ENCODE data around the gene GRIN3A.
"Not testable (repeated sequence)": the region's sequence is repeated elsewhere in the genome, so short reads cannot be mapped to it uniquely, and the experiment has no call there.

Gene GRIN3A

DNA sequence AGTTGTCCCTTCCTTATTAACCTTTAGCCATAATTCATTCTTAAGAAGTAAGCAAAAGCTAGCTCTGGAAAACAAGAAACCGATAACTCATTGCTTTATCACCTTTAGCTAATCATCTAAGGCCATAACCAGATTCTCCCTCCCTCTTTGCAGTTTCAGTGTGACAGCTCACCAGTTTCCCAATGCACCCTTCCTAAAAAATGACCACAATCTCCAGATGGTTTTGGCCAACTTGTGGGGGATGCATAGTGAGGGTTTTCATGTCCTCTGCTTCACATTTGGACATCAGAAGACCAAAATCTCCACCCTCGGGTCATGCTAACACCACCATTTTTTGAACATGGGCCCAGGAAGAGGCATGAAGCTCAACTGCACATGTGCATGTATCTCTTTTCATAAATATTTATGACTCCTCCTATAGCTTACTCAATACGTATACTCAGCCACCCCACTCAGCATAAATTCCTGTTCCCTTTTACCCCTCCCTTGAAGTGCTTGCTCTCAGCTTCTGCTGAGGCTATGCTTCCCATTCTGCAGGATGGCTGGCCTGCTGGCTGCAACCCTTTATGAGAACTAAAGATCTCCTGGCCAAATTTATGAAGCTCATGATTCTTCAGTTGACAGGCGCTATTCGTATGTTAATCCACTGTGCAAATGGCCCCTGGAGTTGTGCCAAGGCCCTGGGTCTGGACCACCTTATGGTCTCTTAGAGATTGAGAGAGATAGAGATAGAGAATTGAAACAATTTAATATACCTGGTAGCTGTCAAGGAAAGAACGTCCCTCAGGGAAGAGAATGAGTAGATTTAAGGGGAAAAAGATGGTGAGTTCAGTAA, 158.5 kb downstream of the GRIN3A start:
- no peak for DNase-seq (ENCODE audit: low read depth, low spot score)

DNA sequence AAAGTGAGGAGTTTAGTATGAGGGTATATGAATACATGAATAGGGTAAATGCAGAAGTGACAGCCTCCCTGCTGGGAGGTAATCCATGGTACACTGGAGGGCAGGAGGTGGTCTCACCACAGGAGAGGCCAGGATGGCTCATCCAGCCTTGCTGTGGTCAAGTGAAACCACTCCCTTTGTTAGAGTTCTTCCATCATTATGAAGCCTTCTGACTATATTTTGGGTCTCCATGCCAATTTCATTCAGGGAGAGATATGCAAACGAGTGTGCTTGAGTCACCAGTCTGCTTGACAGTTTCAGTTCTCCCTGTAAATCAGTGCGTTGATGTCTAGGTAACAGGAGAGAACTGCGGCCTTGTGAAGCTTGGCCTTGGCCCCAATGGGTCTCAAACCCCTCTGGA, 160.1 kb downstream of the GRIN3A start:
- no peak for DNase-seq (ENCODE audit: low read depth, low spot score)

GRCh38 chr9:101574731-101575333, 163.6 kb downstream of the GRIN3A start:
- DNase-seq (ENCODE audit: low read depth, low spot score), result no peak

DNA sequence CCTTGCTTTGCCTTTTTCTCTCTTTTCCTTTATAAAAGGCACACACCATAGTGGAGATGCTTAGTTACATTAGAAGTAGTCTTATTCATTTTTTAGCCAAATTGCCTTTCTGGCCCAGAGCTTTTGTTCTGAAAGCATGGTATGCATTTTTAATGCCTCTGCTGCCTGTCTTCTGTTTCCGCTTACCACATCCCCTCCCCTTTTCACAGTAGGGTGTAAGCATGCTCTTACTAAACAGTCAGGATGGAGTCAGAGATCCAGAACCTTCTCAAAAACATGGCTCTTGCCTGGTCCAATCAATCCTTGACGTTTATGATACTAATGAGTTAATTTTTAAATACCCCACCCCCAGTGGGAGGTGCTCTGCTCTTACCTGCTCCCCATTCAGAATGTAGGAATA, 166.1 kb downstream of the GRIN3A start:
- DNase-seq (ENCODE audit: low read depth, low spot score), result peak; percentile 15

DNA sequence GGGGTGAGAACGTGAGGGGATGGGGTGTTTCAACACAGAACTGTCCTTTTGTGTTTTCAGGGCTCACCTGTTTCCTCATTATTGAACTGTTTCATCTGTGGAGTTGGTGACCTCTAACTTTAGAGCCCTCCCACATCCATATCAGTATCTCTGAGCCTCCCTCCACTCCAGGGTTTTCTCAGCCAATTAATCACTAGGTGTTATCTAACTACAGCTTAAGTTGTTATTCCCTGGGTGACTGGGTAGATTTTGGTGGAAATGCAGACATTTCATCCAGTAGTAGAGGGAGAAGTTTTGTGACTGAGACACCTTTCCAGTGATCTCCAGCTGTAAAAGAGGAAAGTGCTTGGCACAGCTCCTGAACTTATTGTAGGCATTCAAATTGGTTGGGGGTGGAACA, 167.3 kb downstream of the GRIN3A start:
- DNase-seq (ENCODE audit: low read depth, low spot score), result no peak

GRCh38 chr9:101569741-101570501, 168.5 kb downstream of the GRIN3A start:
- no peak for DNase-seq (ENCODE audit: low read depth, low spot score)

GRCh38 chr9:101567725-101568350, 170.6 kb downstream of the GRIN3A start:
- DNase-seq (ENCODE audit: low read depth, low spot score), result no peak

- DNase-seq (ENCODE audit: low read depth, low spot score), result no peak
Observed at GRCh38 chr9:101566904-101567724, 171.3 kb downstream of the GRIN3A start.

- no peak for DNase-seq (ENCODE audit: low read depth, low spot score)
Observed at GRCh38 chr9:101564252-101564651, 174.2 kb downstream of the GRIN3A start.

GRCh38 chr9:101562966-101563365, 175.5 kb downstream of the GRIN3A start:
- DNase-seq (ENCODE audit: low read depth, low spot score), result no peak

DNA sequence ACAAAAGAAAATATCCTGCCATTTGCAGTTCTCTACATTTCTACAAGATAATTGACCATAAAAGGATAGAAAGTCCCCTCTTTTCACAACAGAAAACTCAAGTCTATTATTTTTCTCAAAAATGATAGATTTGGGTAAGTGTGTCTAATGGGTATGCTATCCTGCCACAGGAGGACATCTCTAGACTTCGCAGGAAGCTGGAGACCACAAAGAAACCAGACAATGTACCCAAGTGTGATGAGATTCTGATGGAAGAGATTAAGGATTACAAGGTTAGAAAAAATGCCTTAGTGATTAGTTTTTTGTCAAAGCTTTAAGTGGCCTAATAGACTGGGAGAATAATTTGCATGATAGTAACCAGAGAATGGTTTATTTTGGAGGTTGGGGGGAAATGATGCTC, 176.7 kb downstream of the GRIN3A start:
- no peak for DNase-seq (ENCODE audit: low read depth, low spot score)

- not testable (repeated sequence) for DNase-seq (ENCODE audit: low read depth, low spot score)
Observed at GRCh38 chr9:101549472-101550098, 188.9 kb downstream of the GRIN3A start.

- DNase-seq (ENCODE audit: low read depth, low spot score), result no peak
Observed at GRCh38 chr9:101543098-101543735, 195.2 kb downstream of the GRIN3A start.

GRCh38 chr9:101540069-101540468, 198.4 kb downstream of the GRIN3A start:
- DNase-seq (ENCODE audit: low read depth, low spot score), result no peak

- DNase-seq (ENCODE audit: low read depth, low spot score), result no peak
Observed at GRCh38 chr9:101536938-101537337, 201.5 kb downstream of the GRIN3A start.

- no peak for DNase-seq (ENCODE audit: low read depth, low spot score)
Observed at GRCh38 chr9:101536351-101536750, 202.1 kb downstream of the GRIN3A start.

GRCh38 chr9:101533334-101534204, 204.9 kb downstream of the GRIN3A start, which contains the start of gene RNF20:
Gene RNF20 (plus strand): TSS chr9:101533853. CDS start chr9:101535424, 1,571 bp downstream.
- peak; percentile 96 for DNase-seq (ENCODE audit: low read depth, low spot score)

DNA sequence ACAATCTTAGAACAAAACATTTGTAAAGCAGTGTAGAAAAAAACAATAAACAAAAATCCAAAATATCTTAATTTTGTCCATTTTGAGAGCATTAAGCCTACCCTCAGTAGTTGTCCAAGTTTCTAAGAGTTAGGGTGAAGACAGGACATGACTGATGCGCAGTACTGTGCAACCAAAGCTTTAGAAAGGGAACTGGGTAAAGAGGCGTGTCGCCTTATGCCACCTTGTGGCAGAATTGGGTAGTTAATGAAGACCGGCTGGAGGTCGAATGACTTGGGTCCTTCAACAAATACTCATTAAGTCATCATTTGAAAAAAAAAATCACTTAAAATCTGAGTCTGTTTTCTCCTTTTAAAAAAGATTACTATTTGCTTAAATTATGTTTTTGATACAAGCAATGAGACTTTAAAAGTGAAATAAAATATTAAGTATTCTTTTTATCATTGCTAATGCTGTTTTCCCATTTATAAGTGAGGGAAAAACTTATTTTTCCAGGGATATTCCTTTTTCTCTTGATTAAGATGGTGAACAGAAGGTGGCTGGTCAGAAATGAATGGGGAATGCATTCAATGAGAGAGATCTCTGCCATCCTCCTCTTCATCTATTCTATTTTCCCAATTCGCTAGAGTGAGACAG, 208.3 kb downstream of the GRIN3A start:
- DNase-seq (ENCODE audit: low read depth, low spot score), result no peak

DNA sequence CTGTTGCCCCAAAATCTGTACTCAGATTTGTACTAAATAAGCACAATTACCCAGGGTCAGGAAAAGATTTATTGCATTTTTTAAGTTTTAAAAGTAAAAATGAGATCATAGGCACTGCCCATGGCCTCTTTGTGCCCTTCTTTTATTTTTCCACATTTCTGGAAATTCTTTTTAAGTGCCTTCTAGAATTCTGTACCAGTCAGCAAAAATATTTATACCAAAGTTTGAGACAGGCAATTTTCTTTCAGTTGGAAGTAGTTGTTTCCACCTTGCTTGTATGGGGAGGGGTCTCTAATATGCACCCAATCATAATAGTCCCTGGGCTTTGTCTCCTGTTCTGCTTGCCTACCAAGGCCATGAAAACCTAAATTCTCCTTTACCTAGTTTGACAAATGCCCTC, 210.4 kb downstream of the GRIN3A start:
- DNase-seq (ENCODE audit: low read depth, low spot score), result no peak

Data from iPS DF 19.7 (cell line).